Suppressor macrophage treated with lipopolysaccharide for 4 hours (primary cell): Measurements from ENCODE around the gene OSBPL10.

Source experiments
- DNase-seq: peaks from one replicate; pipeline ENCODE4 v3.0.0-alpha.2; 2020

Gene OSBPL10

DNA sequence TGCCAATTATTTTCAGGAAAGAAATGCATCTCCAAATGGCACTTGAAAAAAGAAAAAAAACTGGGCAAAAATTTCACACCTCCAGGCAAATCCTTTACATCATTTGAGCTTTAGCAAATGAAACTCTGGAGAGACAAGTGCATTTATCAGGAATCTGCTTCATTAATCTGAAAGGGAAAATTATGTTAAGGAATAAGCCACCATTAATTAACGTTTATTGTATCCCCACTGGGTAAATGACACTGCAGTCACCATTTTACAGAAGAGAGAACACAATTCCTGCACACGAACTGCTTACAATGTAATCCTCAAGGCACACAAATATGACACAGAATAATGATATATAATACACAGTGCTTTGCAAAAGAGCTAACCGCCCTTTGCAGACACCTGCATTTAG, 217.3 kb downstream of the OSBPL10 start:
- no peak for DNase-seq

GRCh38 chr3:31762888-31763351, 218.1 kb downstream of the OSBPL10 start:
- no peak for DNase-seq

DNA sequence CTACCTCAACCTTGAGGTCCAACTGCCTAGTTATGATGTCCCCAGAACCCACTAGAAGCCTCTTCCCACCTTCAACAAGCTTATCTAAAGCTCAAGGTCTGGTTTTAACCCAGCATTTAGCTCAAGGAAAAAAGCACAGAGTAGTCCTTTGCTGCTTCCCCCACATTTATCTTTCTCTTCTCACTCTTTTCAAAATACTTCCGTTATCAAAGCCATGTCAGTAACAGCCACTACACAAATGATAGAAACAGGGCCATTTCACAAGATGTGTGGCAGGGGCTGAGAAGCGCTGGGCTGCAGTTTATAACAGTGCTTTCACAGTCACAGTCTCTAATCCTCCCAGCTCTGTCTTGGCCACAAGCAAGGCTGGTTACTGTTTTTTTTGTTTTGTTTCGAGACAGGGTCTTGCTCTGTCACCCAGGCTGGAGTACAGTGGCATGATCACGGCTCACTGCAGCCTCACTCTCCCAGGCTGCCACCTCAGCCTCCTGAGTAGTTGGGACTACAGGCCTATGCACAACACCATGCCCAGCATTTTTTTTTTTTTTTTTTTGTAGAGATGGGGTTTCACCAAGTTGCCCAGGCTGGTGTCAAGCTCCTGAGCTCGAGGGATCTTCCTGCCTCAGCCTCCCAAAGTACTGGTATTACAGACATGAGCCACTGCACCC, 218.8 kb downstream of the OSBPL10 start:
- DNase-seq: no peak

- DNase-seq: no peak
These were observed 220.4 kb downstream of the OSBPL10 start for GRCh38 chr3:31760654-31761053.

DNA sequence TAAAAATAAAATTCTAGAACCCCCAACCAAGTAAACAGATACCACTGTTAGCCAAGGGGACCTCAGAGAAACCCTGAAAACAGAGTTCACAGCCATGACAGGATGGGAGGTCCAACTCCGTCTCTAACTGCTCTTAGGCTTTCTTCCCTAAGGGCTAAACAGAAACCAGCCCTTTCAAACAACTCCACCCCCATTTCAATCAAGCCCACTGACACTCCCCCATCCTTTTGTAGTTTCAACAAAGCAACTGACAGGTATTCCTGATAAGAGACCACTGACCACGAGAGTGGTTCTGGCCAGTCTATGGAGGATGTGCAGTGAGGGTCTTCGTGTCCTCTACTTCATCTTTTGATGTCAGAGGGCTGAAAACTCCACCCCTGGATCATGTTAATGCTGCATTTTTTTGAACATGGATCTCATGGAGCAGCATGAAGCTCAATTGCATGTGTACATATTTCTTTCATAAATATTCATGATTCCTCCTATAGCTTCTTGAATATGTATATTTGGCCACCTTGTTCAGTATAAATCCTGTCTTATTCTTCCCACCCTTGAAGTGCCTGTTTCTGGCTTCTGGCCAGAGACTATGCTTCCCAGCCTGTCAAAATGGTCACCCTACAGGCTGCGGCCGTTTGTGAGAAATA, 222.6 kb downstream of the OSBPL10 start:
- no peak for DNase-seq

DNA sequence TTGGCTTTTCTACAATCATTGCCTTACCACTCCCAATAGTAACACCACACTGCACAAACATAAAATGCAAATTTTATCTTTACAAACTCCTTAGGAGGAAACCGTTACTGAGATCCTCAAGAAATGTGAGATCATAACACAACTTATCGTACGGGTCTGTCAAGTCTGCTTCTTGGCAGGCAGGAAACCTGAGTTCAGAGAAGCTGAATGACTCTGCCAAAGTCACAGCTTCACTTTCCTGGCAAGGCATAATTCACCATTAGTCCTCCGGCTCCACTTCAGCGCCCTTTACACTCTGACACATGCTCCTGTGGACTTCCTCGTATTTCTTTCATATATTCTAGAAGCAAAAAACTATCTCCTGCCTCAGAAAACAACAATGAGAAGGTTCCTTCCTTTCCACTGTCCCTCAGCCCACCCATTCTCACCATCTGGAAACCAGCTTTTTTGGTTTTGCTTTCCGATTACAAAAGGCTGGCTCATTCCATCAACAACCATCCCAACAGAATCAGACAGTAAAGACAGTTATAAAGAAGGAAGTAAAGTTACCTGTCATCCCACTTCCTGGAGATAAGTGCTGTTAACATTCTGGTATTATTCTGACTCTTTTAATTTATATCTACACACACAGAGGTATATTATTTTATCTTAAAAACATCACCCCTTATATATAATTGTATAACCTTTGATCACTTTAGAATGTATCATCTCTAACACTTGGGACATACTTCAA, 225.0 kb downstream of the OSBPL10 start:
- peak; percentile 4 for DNase-seq

DNA sequence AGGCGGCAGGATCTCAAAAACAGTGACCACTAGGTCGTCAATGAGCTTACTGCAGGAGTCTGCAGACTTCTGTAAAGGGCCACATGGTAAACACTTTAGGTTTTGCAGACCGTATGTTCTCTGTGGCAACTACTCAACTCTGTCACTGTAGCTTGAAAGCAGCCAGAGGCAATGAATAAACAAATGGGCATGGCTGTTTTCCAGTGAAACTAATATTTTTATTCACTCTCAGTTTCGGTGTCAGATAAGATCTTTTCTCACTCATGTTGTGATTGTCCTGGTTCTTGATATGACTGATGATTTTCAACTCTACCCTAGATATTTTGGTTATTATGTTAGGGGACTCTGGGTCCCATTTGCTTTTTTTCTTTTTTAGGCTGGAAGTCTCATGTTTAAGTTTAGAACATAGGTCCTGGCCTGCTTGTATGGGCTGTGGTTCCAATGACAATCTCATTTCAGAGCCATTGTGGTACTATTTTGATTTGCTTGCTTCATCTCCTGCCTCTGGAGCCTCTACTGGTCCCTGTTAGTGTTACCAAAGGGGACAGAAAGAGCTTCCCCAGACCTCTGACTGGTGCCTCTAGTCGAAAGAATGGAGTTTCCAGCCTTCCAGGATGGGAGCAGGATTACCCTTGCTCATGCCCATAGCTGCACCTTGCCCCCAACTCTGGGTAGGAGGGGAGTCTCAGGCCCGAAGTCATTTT, 226.3 kb downstream of the OSBPL10 start:
- DNase-seq: no peak

DNA sequence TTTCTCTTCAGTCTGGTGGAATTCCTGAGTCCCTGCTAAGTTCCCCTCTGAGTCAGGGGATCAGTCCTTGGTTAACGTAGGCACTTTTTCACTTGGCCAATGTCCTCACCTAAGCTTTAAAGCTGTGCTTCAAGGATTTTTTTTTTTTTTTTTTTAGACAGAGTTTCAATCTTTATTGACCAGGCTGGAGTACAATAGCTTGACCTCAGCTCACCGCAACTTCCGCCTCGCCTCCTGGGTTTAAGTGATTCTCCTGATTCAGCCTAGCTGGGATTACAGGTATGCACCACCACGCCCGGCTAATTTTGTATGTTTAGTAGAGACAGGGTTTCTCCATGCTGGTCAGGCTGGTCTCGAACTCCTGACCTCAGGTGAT, 228.0 kb downstream of the OSBPL10 start:
- no peak for DNase-seq

GRCh38 chr3:31752305-31753049, 228.6 kb downstream of the OSBPL10 start:
- no peak for DNase-seq

GRCh38 chr3:31750341-31750740, 230.7 kb downstream of the OSBPL10 start:
- no peak for DNase-seq

- DNase-seq: no peak
These were observed 232.1 kb downstream of the OSBPL10 start for GRCh38 chr3:31748933-31749295.

DNA sequence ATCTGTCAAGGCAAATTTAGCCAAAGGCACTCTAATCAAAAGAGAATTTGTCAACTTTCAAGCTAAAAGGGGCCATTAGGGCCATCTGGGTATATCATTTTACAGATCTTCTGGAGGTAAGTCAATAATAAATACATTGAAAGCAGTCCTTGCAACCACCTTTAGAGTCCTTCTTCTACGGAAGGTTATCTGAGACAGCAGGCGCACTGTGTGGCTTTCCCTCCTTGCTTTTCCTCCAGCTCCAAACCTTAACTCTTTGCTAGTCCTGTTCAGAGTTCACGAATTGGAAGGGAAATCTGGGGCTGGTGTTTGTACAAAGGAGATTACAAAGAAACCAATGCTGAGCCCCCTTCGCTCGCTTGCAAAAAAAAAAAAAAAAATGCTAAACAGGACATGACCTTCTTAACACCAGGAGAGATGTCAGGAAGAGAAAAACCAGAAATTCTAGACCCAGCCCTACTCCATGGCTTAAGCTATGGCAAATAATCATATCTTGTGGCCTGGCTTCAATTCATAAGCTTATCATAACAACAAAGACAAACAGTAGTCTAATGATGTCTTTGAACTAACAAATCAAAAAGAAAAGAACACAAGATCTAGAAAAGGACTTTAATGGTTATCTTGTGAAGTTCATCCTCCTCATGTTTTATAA, 232.7 kb downstream of the OSBPL10 start:
- no peak for DNase-seq

GRCh38 chr3:31747785-31748184, 233.3 kb downstream of the OSBPL10 start:
- DNase-seq: no peak

GRCh38 chr3:31744913-31745312, 236.1 kb downstream of the OSBPL10 start:
- no peak for DNase-seq

DNA sequence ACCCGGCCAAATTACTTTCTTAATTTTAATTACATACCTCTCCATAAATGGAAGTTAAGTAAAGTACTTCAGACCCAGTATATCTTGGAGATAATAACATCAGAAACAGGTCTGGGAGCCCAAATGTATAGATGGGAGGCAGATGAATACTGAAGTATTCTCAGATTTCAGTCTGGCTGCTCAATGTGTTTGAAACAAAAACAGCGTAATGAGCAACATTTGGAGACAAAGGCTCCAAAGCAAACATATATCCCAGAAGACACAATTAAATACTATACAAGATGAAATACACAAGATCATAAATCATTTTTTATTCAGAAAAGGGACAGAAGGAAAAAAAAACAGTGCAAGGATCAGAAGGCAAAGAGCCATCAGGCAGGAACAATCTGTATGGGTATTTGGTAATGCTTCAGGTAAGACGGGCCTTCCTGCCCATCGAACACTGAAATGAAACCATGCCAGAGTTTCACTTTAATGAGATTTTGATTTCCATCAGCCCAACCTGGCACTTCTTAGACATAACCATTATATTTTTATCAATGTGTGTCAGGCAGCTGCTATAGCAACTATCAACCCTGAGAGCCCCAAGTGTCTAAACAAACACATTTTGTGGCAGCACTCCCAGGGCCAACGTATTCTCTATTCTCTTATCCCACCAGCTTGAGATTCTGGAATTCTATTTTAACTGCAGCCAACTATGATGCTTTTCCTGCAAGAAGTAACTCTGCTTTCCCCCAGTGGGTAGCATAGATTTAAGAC, 237.6 kb downstream of the OSBPL10 start:
- DNase-seq: no peak

DNA sequence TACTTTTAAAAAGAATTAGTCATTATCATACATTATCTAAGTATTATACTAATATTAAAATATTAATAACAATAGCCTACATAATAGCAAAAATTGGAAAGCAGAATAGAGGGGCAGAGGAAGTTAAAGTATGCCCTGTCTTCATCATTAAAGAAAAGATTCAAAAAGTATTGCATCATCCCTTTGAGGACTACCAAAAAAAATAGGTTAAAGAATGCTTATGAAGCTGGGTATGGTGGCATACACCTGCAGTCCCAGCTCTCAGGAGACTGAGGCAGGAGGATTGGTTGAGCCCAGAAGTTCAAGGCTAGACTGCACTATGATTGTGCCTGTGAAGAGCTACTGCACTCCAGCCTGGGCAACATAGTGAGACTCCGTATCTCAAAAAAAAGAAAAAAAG, 240.7 kb downstream of the OSBPL10 start:
- no peak for DNase-seq

- DNase-seq: no peak
These were observed 242.7 kb downstream of the OSBPL10 start for GRCh38 chr3:31738412-31738811.

DNA sequence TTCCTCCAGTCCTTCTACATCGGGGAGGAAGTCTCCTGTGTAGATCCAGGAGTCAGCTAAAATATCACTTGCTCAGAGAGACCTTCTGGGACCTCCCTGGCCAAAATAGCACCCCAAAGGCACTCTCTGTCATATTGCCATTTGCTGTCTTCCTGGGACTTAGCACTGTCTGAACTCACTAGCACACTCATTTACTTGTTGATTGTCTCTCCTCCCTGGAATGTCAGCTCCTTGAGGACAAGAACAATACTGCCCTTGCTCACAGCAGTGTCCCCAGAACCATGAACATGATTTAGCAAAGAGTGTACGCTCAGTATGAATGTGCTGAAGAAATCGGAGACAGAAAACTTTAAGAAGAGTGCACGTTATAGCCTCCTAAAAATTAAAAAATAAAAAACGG, 245.4 kb downstream of the OSBPL10 start:
- DNase-seq: no peak

DNA sequence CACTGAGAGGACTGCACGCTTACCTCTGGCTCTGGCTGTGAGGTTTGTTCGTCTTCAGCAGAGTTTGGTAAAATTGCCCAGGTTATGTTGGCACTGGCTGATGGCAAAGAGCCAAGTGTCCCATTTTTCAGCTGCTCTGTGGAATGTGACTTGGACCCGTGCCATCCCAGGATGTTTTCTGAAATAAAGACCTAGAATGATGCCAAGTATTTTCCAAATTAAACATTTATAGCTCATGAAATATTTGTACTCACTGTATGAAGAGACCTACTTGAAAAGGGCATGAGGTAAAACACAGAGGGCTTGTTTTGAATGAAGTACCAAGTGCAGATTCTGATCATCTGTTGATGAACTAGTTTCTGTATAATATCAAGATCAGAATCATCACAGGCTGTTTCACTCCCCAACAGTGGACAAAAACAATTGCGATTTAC, 247.8 kb downstream of the OSBPL10 start:
- DNase-seq: no peak

DNA sequence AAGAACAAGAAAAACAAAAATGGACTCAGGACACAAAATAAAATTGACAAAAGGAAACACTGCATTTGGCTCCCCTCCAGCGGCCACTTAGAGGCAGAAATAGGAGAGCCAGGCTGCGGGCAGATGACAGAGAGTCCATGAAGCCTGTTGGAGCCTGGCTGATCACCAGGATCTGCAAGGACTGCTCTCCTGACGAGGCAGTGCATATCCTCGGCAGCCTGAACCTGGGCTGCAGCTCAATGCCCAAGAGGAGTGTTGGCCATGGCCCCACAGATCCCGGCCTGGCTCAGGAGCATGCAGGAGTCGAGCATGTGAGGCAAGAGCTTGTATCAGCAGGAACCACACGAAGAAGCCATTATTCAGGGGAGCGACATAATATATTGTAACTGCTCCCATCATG, 248.5 kb downstream of the OSBPL10 start:
- DNase-seq: no peak

DNA sequence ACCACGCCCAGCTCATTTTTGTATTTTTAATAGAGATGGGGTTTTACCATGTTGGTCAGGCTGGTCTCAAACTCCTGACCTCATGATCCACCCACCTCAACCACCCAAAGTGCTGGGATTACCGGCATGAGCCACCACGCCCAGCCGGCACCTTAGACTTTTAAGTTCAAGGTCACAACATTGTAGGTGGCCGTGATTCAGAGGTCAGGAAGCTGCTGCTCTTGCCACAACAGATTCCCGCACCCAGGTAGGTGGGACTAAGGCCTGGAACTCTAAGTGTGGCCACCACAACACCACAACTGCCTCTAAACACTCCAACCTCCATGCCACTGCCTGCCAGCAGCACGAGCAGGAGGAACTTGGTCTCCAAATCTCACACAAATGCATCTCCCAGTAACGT, 251.5 kb downstream of the OSBPL10 start:
- DNase-seq: no peak

DNA sequence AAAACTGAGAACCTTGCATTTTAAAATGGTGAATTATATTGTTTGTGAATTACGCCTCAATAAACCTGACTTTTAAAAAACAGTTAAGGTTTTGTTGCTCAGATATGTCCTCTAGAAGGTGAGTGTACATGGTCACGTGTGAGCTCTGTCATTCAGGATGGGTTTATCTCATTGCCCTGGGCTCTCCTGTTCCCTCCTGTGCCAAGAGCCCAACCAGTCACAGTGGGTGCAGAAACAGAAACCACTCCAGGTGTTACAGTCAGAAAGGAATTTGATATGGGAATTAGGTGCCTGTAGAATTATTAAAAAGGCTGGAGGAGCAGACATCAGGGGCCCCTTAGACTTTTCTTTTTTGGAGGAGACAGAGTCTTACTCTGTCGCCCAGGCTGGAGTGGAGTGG, 252.0 kb downstream of the OSBPL10 start:
- DNase-seq: no peak
